ENCODE data around the gene SPACA7. TPM values are rescaled to one million over a fixed set of nuclear protein-coding genes. Genes with fewer than 3 reads are reported as not detected.

Gene SPACA7
- total RNA-seq, 3 donors from 2014 or later (not counting 1 experiment from before 2014, with no cell fraction given): not detected

DNA sequence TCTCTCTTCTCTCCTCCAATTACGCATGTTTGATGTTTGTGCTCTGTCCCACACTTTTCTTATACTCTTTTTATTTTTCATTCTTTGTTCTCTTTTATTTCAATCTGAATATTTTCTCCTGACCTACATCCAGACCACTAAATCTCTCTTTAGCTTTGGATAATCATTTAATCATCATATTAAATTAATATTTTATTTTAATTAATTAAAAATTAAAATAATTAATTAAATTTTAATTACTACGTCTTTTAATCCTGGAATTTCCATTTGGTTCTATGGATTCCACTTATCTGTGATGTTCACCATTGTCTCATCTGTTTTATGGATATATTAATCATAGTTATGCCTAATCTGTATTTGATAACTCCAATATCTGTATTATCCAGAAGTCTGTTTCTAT, 62.4 kb downstream of the SPACA7 start:
- H3K4me3 Mint-ChIP-seq: no peak overlapping the region

DNA sequence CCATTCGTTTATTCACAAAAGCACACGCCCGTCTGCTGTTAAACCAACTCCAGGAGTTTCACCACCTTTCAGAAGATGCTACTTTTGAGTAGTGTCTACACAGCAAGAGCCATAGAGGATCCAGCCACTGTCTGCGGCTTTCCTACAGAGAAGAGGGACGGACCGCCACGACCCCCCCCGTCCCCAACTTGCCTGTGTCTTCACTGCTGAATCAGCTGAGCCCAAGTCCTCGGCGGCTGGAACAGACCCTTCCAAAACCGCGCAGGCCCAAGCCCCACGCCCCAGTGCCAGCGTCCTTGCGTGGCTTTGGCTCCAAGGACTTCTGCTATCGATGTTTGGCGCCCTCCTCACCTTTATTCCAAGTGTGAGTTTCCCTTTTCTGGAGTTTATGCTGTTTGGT, 65.1 kb downstream of the SPACA7 start:
- TF ChIP-seq CTCF (IDR thresholded peaks at IDR 0.05): no peak
- no peak overlapping the region for H3K27ac ChIP-seq (ENCODE audit: low read length)
- H3K27me3 ChIP-seq (ENCODE audit: control insufficient read depth, insufficient read depth, low read length): no peaks in the 10 kb centered on the region
- Mint-ChIP-seq H3K27ac (no peak overlapping the region), H3K4me3 (no peak overlapping the region), H3K9me3 (peaks cover 2 to 5% of the 10 kb centered on the region in 2 donors), H3K4me1 (no peaks in the 10 kb centered on the region), H3K36me3 (no peaks in the 10 kb centered on the region), H3K27me3 (ENCODE audit: low read depth in 2 of 2) (peaks cover 20 to 22% of the 10 kb centered on the region in 2 donors)
- H3K36me3 ChIP-seq (ENCODE audit: control insufficient read depth, insufficient read depth, low read length): no peaks in the 10 kb centered on the region
- no peaks in the 10 kb centered on the region for H3K4me1 ChIP-seq (ENCODE audit: control insufficient read depth, insufficient read depth, low read length)
- DNase-seq (no peak), ATAC-seq (no peak)
- no peak overlapping the region for H3K4me3 ChIP-seq (ENCODE audit: low read length)
- WGBS (ENCODE audit: insufficient coverage): 89% methylated on average over 17 of the region's 17 CpGs
- no peaks in the 10 kb centered on the region for H3K9me3 ChIP-seq (ENCODE audit: control insufficient read depth, insufficient read depth, low read length)
- intact Hi-C loops (cut with micrococcal nuclease): loop anchor here (10.0 kb wide), 1 partner anchor 966 kb away; no protein-coding TSS in a partner anchor

More for the DNA sequence above, 62.4 kb downstream of the SPACA7 start:
- Histone ChIP-seq H3K36me3 (ENCODE audit: control insufficient read depth, insufficient read depth, low read length) (no peaks in the 10 kb centered on the region), H3K4me3 (ENCODE audit: low read length) (no peak overlapping the region), H3K4me1 (ENCODE audit: control insufficient read depth, insufficient read depth, low read length) (no peaks in the 10 kb centered on the region), H3K9me3 (ENCODE audit: control insufficient read depth, insufficient read depth, low read length) (no peaks in the 10 kb centered on the region), H3K27me3 (ENCODE audit: control insufficient read depth, insufficient read depth, low read length) (no peaks in the 10 kb centered on the region), H3K27ac (ENCODE audit: low read length) (no peak overlapping the region)
- intact Hi-C loops (cut with micrococcal nuclease): no loop called here
- TF ChIP-seq CTCF (IDR thresholded peaks at IDR 0.05): no peak
- DNase-seq: no peak
- 92% methylated on average over 1 of the region's 2 CpGs for WGBS (ENCODE audit: insufficient coverage)
- no peaks in the 10 kb centered on the region for H3K36me3 Mint-ChIP-seq
- H3K9me3 Mint-ChIP-seq: peaks cover 2 to 5% of the 10 kb centered on the region in 2 donors
- ATAC-seq: no peak
- H3K27me3 Mint-ChIP-seq (ENCODE audit: low read depth in 2 of 2): peaks cover 16 to 20% of the 10 kb centered on the region in 2 donors
- no peak overlapping the region for H3K27ac Mint-ChIP-seq
- H3K4me1 Mint-ChIP-seq: no peaks in the 10 kb centered on the region

DNA sequence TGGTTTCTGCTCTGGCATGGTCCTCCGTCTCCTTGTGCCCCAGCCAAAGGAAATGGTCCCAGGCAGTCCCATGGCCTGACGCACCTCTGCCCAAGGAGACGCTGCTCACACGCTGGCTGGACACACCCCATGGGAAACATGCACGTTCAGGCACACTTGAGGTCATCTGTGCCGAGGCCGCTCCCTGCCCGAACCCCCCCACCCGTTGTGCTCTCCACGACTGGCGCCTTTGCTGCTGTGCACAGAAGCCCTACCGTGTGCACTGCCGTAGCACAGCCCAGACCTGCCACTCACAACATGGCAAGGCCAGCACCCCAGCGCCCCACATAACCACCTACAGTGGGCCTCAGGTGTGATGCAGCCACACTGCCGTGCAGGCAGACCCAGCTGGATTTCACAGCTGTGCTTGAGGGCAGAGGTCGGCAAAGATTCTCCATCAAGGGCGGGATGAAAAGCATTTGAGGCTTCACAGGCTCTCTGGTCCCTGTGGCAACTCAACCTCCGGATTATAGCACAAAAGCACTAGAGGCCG, 65.7 kb downstream of the SPACA7 start:
- H3K9me3 ChIP-seq (ENCODE audit: control insufficient read depth, insufficient read depth, low read length): no peaks in the 10 kb centered on the region
- Mint-ChIP-seq H3K27me3 (ENCODE audit: low read depth in 2 of 2) (peaks cover 20 to 22% of the 10 kb centered on the region in 2 donors), H3K36me3 (no peaks in the 10 kb centered on the region), H3K27ac (no peak overlapping the region), H3K4me1 (no peaks in the 10 kb centered on the region), H3K9me3 (peaks cover 2 to 5% of the 10 kb centered on the region in 2 donors), H3K4me3 (no peak overlapping the region)
- H3K27ac ChIP-seq (ENCODE audit: low read length): no peak overlapping the region
- DNase-seq (peak in 1 of 2 donors; percentile 7), ATAC-seq (no peak)
- H3K4me3 ChIP-seq (ENCODE audit: low read length): no peak overlapping the region
- no peaks in the 10 kb centered on the region for H3K36me3 ChIP-seq (ENCODE audit: control insufficient read depth, insufficient read depth, low read length)
- no peaks in the 10 kb centered on the region for H3K27me3 ChIP-seq (ENCODE audit: control insufficient read depth, insufficient read depth, low read length)
- no peaks in the 10 kb centered on the region for H3K4me1 ChIP-seq (ENCODE audit: control insufficient read depth, insufficient read depth, low read length)
- intact Hi-C loops (cut with micrococcal nuclease): loop anchor here (10.0 kb wide), 1 partner anchor 967 kb away; no protein-coding TSS in a partner anchor
- WGBS (ENCODE audit: insufficient coverage): 86% methylated on average over 19 of the region's 19 CpGs
- no peak for TF ChIP-seq CTCF (IDR thresholded peaks at IDR 0.05)
